SK-N-SH (cell line): ENCODE results near the gene NCKAP5. TPM values are rescaled to one million over a fixed set of nuclear protein-coding genes. Genes with fewer than 3 reads are reported as not detected.

Experiments used
- CTCF ChIA-PET: fragments of 300-600, 350-600 bp; formaldehyde crosslinking; extraction: SDS; loops from one replicate; lab custom pipeline; 2021; lab: Yijun Ruan, JAX
- POLR2A ChIA-PET: fragments of 350-600 bp; sonication (Branson Sonifier 250); formaldehyde crosslinking; extraction: SDS; loops from one replicate; lab custom pipeline; 2020; ENCODE audit warnings: antibody characterized with exemption, inconsistent platforms; lab: Yijun Ruan, JAX
- DNase-seq: peaks from one replicate; pipeline ENCODE4 v3.0.0; 2012
- H2AFZ ChIP-seq: fragments of 200-600 bp; sonication (generic); 2 replicates; pipeline ENCODE4 v1.8.1; 2016; ENCODE audit warnings: antibody characterized with exemption, mild to moderate bottlenecking, low read depth
- H3F3A ChIP-seq: fragments of 200-600 bp; sonication (generic); replicated peaks from 2 replicates; pipeline ENCODE3; 2016; ENCODE audit warnings: antibody characterized with exemption, mild to moderate bottlenecking; ENCODE audit not compliant: insufficient read depth
- H3K27ac ChIP-seq, 2 experiments: fragments of 200-500 bp in 1 of 2; fragments of 200-600 bp in 1 of 2; sonication (Bioruptor generic) in 1 of 2; sonication (generic), shearing (Covaris generic) in 1 of 2; 2 replicates each; pipeline versions ENCODE4 v1.5.1 to v1.6.1; 2014 to 2016; ENCODE audit warnings: low read depth in 2 of 2, inconsistent platforms in 1 of 2, low read length in 1 of 2, mild to moderate bottlenecking in 1 of 2, mixed read lengths in 1 of 2
- H3K27me3 ChIP-seq: fragments of 200-600 bp; sonication (generic), shearing (Covaris generic); 2 replicates; pipeline ENCODE4 v1.6.1; 2016; ENCODE audit warnings: mixed run types; ENCODE audit not compliant: insufficient read depth
- H3K36me3 ChIP-seq, 2 experiments: fragments of 200-500 bp in 1 of 2; fragments of 200-600 bp in 1 of 2; sonication (Bioruptor generic) in 1 of 2; sonication (generic) in 1 of 2; replicated peaks in 1 of 2; 2 replicates each; pipeline versions ENCODE3 to v1.5.1; 2014 to 2016; ENCODE audit warnings: low read length in 1 of 2, mild to moderate bottlenecking in 1 of 2; ENCODE audit not compliant: insufficient read depth in 2 of 2, control insufficient read depth in 1 of 2
- H3K4me1 ChIP-seq, 2 experiments: fragments of 200-500 bp in 1 of 2; fragments of 200-600 bp in 1 of 2; sonication (Bioruptor generic) in 1 of 2; sonication (generic), shearing (Covaris generic) in 1 of 2; 2 replicates each; pipeline versions ENCODE4 v1.5.1 to v1.6.1; 2014 to 2016; ENCODE audit warnings: low read depth in 1 of 2, low read length in 1 of 2, mixed run types in 1 of 2; ENCODE audit not compliant: insufficient read depth in 2 of 2, control insufficient read depth in 1 of 2
- H3K4me2 ChIP-seq: fragments of 200-600 bp; sonication (generic), shearing (Covaris generic); 2 replicates; pipeline ENCODE4 v1.6.1; 2017; ENCODE audit warnings: mixed run types
- H3K4me3 ChIP-seq, 2 experiments: fragments of 200-500 bp in 1 of 2; fragments of 200-600 bp in 1 of 2; sonication (Bioruptor generic) in 1 of 2; sonication (generic), shearing (Covaris generic) in 1 of 2; 2 replicates each; pipeline versions ENCODE4 v1.5.1 to v1.8.1; 2014 to 2016; ENCODE audit warnings: low read depth in 2 of 2, inconsistent platforms in 1 of 2, low read length in 1 of 2, mild to moderate bottlenecking in 1 of 2, mixed read lengths in 1 of 2, moderate library complexity in 1 of 2
- H3K79me2 ChIP-seq: fragments of 200-600 bp; sonication (generic); 2 replicates; pipeline ENCODE4 v1.8.1; 2017; ENCODE audit warnings: mild to moderate bottlenecking; ENCODE audit not compliant: insufficient read depth
- H3K9ac ChIP-seq: fragments of 200-600 bp; sonication (generic); 2 replicates; pipeline ENCODE4 v1.6.1; 2017; ENCODE audit warnings: mixed run types
- H3K9me2 ChIP-seq: fragments of 200-600 bp; sonication (generic); 2 replicates; pipeline ENCODE4 v1.6.1; 2017; ENCODE audit warnings: mixed run types
- H3K9me3 ChIP-seq: fragments of 200-600 bp; sonication (generic); 2 replicates; pipeline ENCODE4 v1.6.1; 2017; ENCODE audit warnings: mixed run types, mild to moderate bottlenecking, moderate library complexity
- H4K20me1 ChIP-seq: fragments of 200-600 bp; sonication (generic); 2 replicates; pipeline ENCODE4 v1.6.1; 2017; ENCODE audit warnings: mild to moderate bottlenecking, mixed run types; ENCODE audit not compliant: insufficient read depth
- CHD2 ChIP-seq: fragments of 150-350 bp; IDR thresholded peaks from 2 replicates; pipeline ENCODE4 v1.6.1; 2018; ENCODE audit warnings: low read length; ENCODE audit not compliant: partially characterized antibody
- ELF1 ChIP-seq: IDR thresholded peaks from 2 replicates; pipeline ENCODE4 v1.4.0; 2012
- EZH2phosphoT487 ChIP-seq: fragments of 200-600 bp; sonication (generic); IDR thresholded peaks from 2 replicates; pipeline ENCODE4 v1.6.1; 2017; ENCODE audit warnings: low read depth, mixed run types, mild to moderate bottlenecking, antibody characterized with exemption, moderate library complexity, borderline replicate concordance
- FOSL2 ChIP-seq: IDR thresholded peaks from 2 replicates; pipeline ENCODE4 v1.4.0; 2012; ENCODE audit warnings: low read depth, mild to moderate bottlenecking, moderate library complexity, borderline replicate concordance
- FOXM1 ChIP-seq: IDR thresholded peaks from 2 replicates; pipeline ENCODE4 v1.4.0; 2012; ENCODE audit warnings: low read depth, mild to moderate bottlenecking
- GABPA ChIP-seq: IDR thresholded peaks from 2 replicates; pipeline ENCODE4 v1.4.0; 2012; ENCODE audit warnings: low read depth, mild to moderate bottlenecking
- JUND ChIP-seq: IDR thresholded peaks from 2 replicates; pipeline ENCODE4 v1.4.0; 2012
- MXI1 ChIP-seq: IDR thresholded peaks from 2 replicates; pipeline ENCODE4 v1.6.1; 2012; ENCODE audit warnings: mild to moderate bottlenecking, low read depth, low read length, improper control_type of control experiment
- NFIC ChIP-seq: IDR thresholded peaks from 2 replicates; pipeline ENCODE4 v1.4.0; 2012; ENCODE audit warnings: borderline replicate concordance
- NRF1 ChIP-seq: IDR thresholded peaks from 2 replicates; pipeline ENCODE4 v1.6.1; 2012; ENCODE audit warnings: low read depth, mild to moderate bottlenecking, low read length
- RCOR1 ChIP-seq: fragments of 150-350 bp; IDR thresholded peaks from 2 replicates; pipeline ENCODE4 v1.6.1; 2017; ENCODE audit warnings: antibody characterized with exemption, low read length
- RXRA ChIP-seq: IDR thresholded peaks from 2 replicates; pipeline ENCODE4 v1.4.0; 2012; ENCODE audit warnings: low read depth, mild to moderate bottlenecking, borderline replicate concordance
- SIN3A ChIP-seq: IDR thresholded peaks from 2 replicates; pipeline ENCODE4 v1.6.1; 2012; ENCODE audit warnings: low read depth, mild to moderate bottlenecking, low read length, moderate library complexity, borderline replicate concordance
- SMC3 ChIP-seq: IDR thresholded peaks from 2 replicates; pipeline ENCODE4 v1.6.1; 2012; ENCODE audit warnings: low read depth, low read length, improper control_type of control experiment
- WGBS: methylation state at CpG from one replicate; pipeline ENCODE4 v1.1.6; 2017; ENCODE audit warnings: low lambda C conversion rate; 5-methylcytosine and 5-hydroxymethylcytosine counted together
- polyA plus RNA-seq, 3 experiments: library from polyadenylated mRNA; depleted of rRNA; stranded (reverse); fragments of >200 nt; gene quantifications; 2 replicates each; pipeline ENCODE4 v1.2.3, GENCODE V29; 2012
- TF ChIP-seq, protein P1 (sequence below): IDR thresholded peaks from 2 replicates; pipeline ENCODE4 v1.6.1; 2012; ENCODE audit warnings: mild to moderate bottlenecking, low read depth, low read length, moderate library complexity
- TF ChIP-seq, protein P2 (sequence below): IDR thresholded peaks from 2 replicates; pipeline ENCODE4 v1.4.0; 2012; ENCODE audit warnings: low read depth, borderline replicate concordance
- TF ChIP-seq, protein P3 (sequence below): IDR thresholded peaks from 2 replicates; pipeline ENCODE4 v1.4.0; 2012; ENCODE audit warnings: low read depth
- TF ChIP-seq, protein P4 (sequence below): IDR thresholded peaks from 2 replicates; pipeline ENCODE4 v1.4.0; 2012; ENCODE audit warnings: low read depth, borderline replicate concordance

Gene NCKAP5
- polyA plus RNA-seq, 1 of the 3 experiments (the other 2 are of a cell fraction) = 0.02 TPM

DNA sequence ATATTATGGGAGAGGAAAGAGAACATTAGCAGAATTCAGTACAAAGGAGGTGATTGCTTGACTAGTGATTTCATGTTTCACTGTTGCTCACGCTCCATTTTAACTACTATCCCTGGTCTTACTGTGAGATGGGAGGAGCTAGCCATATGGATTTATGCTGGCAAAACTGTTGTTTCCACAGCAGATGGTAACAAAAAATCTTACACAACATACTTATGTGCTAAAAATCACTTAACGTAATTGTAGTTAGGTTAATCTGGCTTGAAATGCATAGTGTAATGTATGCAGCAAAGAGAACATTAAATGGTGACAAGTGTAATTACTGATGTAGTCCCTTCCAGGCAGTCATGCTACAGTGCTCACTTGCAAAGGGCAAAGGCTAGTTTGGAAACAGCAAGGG lies 742.7 kb downstream of the NCKAP5 start:
- no peaks in the 10 kb centered on the region for H3K36me3 ChIP-seq
- no peaks in the 10 kb centered on the region for H3K9me3 ChIP-seq
- no peaks in the 10 kb centered on the region for H3K27me3 ChIP-seq
- no peaks in the 10 kb centered on the region for H3K4me1 ChIP-seq
- H3K9ac ChIP-seq = no peak overlapping the region
- H2AFZ ChIP-seq = no peak overlapping the region
- TF ChIP-seq NRF1 (no peak), FOXM1 (no peak), RCOR1 (no peak), NFIC (no peak), SIN3A (no peak), ELF1 (no peak), FOSL2 (no peak)
- TF ChIP-seq, protein P1, sequence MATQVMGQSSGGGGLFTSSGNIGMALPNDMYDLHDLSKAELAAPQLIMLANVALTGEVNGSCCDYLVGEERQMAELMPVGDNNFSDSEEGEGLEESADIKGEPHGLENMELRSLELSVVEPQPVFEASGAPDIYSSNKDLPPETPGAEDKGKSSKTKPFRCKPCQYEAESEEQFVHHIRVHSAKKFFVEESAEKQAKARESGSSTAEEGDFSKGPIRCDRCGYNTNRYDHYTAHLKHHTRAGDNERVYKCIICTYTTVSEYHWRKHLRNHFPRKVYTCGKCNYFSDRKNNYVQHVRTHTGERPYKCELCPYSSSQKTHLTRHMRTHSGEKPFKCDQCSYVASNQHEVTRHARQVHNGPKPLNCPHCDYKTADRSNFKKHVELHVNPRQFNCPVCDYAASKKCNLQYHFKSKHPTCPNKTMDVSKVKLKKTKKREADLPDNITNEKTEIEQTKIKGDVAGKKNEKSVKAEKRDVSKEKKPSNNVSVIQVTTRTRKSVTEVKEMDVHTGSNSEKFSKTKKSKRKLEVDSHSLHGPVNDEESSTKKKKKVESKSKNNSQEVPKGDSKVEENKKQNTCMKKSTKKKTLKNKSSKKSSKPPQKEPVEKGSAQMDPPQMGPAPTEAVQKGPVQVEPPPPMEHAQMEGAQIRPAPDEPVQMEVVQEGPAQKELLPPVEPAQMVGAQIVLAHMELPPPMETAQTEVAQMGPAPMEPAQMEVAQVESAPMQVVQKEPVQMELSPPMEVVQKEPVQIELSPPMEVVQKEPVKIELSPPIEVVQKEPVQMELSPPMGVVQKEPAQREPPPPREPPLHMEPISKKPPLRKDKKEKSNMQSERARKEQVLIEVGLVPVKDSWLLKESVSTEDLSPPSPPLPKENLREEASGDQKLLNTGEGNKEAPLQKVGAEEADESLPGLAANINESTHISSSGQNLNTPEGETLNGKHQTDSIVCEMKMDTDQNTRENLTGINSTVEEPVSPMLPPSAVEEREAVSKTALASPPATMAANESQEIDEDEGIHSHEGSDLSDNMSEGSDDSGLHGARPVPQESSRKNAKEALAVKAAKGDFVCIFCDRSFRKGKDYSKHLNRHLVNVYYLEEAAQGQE = no peak
- no peaks in the 10 kb centered on the region for H3K79me2 ChIP-seq
- no peaks in the 10 kb centered on the region for H3K9me2 ChIP-seq
- no peaks in the 10 kb centered on the region for H4K20me1 ChIP-seq
- no peak overlapping the region for H3K4me2 ChIP-seq
- no peaks in the 10 kb centered on the region for H3F3A ChIP-seq
- no peak overlapping the region for H3K27ac ChIP-seq
- no peak for DNase-seq
- H3K4me3 ChIP-seq = no peak overlapping the region
- 90% methylated on average over 2 of the region's 2 CpGs for WGBS
- POLR2A ChIA-PET = no interaction called here
- CTCF ChIA-PET = no interaction called here

DNA sequence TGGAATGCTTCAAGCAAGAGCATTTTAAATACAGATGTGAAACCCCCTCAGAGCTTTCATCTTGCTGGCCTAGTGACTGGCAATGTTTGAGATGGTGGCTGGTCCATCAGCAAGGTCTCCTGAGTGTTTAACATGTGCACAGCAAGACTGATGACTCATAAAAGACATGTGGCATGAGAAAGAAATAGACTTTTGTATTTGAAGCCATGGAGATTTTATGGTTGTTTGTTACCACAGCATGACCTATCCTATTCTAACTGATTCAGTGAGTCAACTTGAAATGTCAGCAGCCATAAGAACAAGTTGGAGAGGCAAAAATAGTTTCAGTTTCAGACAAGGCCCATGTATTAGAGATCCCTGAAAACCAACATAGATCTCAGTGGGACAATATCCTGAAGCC lies 743.5 kb downstream of the NCKAP5 start:
- TF ChIP-seq RCOR1 (no peak), GABPA (no peak), SMC3 (no peak), CHD2 (no peak), EZH2phosphoT487 (no peak), RXRA (no peak), NRF1 (no peak), SIN3A (no peak), JUND (no peak), MXI1 (no peak)
- TF ChIP-seq, protein P2, sequence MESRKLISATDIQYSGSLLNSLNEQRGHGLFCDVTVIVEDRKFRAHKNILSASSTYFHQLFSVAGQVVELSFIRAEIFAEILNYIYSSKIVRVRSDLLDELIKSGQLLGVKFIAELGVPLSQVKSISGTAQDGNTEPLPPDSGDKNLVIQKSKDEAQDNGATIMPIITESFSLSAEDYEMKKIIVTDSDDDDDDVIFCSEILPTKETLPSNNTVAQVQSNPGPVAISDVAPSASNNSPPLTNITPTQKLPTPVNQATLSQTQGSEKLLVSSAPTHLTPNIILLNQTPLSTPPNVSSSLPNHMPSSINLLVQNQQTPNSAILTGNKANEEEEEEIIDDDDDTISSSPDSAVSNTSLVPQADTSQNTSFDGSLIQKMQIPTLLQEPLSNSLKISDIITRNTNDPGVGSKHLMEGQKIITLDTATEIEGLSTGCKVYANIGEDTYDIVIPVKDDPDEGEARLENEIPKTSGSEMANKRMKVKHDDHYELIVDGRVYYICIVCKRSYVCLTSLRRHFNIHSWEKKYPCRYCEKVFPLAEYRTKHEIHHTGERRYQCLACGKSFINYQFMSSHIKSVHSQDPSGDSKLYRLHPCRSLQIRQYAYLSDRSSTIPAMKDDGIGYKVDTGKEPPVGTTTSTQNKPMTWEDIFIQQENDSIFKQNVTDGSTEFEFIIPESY = no peak
- TF ChIP-seq, protein P3, sequence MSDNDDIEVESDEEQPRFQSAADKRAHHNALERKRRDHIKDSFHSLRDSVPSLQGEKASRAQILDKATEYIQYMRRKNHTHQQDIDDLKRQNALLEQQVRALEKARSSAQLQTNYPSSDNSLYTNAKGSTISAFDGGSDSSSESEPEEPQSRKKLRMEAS = no peak
- TF ChIP-seq, protein P4, sequence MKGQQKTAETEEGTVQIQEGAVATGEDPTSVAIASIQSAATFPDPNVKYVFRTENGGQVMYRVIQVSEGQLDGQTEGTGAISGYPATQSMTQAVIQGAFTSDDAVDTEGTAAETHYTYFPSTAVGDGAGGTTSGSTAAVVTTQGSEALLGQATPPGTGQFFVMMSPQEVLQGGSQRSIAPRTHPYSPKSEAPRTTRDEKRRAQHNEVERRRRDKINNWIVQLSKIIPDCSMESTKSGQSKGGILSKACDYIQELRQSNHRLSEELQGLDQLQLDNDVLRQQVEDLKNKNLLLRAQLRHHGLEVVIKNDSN = no peak
- H3K27me3 ChIP-seq = no peaks in the 10 kb centered on the region
- no peak overlapping the region for H3K9ac ChIP-seq
- H3K9me3 ChIP-seq = no peaks in the 10 kb centered on the region
- ChIA-PET CTCF (no interaction called here), POLR2A (no interaction called here)
- H3K4me1 ChIP-seq = no peaks in the 10 kb centered on the region
- H3K9me2 ChIP-seq = no peaks in the 10 kb centered on the region
- H3K36me3 ChIP-seq = no peaks in the 10 kb centered on the region
- no peaks in the 10 kb centered on the region for H4K20me1 ChIP-seq
- no peaks in the 10 kb centered on the region for H3K79me2 ChIP-seq
- H3K4me3 ChIP-seq = no peak overlapping the region
- no peaks in the 10 kb centered on the region for H3F3A ChIP-seq
- DNase-seq = no peak
- no peak overlapping the region for H3K27ac ChIP-seq
- no peak overlapping the region for H3K4me2 ChIP-seq
- H2AFZ ChIP-seq = no peak overlapping the region
